ENCODE results near the gene ARL4D. TPM values are rescaled to one million over a fixed set of nuclear protein-coding genes. Genes with fewer than 3 reads are reported as not detected.

ARL4D gene
- total and polyA plus RNA-seq, 4 donors: 10.3 to 37.8 (median 16.4) TPM

GRCh38 chr17:43437756-43438155 lies 39.0 kb downstream of the ARL4D start:
- DNase-seq (no peak), ATAC-seq (ENCODE audit: insufficient read depth, low FRiP score) (no peak)
- Histone ChIP-seq H3K4me3 (no peak overlapping the region), H3K36me3 (ENCODE audit: control insufficient read depth in 4 of 4, insufficient read depth in 4 of 4, low read length in 4 of 4) (no peaks in the 10 kb centered on the region), H3K9ac (ENCODE audit: insufficient read depth in 1 of 2, low read length in 2 of 2) (no peak overlapping the region), H3K27ac (ENCODE audit: low read depth in 1 of 2, low read length in 1 of 2) (no peak overlapping the region), H3K4me1 (ENCODE audit: control insufficient read depth in 5 of 5, insufficient read depth in 5 of 5, low read length in 5 of 5) (peaks cover 0 to 7% (median 0%) of the 10 kb centered on the region in 5 donors), H3K9me3 (ENCODE audit: control insufficient read depth in 4 of 4, insufficient read depth in 3 of 4, low read length in 3 of 4) (no peaks in the 10 kb centered on the region), H3K27me3 (ENCODE audit: control insufficient read depth in 3 of 3, insufficient read depth in 3 of 3, low read length in 2 of 3) (no peaks in the 10 kb centered on the region)
- TF ChIP-seq CTCF (IDR thresholded peaks at IDR 0.05; ENCODE audit: control extremely low read depth, extremely low read depth): no peak
- 60 to 81% methylated on average over 1 of the region's 1 CpG for WGBS, 2 donors

- H3K9ac ChIP-seq (ENCODE audit: insufficient read depth in 1 of 2, low read length in 2 of 2): no peak overlapping the region
- H3K4me1 ChIP-seq (ENCODE audit: control insufficient read depth in 5 of 5, insufficient read depth in 5 of 5, low read length in 5 of 5): peaks cover 0 to 7% (median 0%) of the 10 kb centered on the region in 5 donors
- no peak overlapping the region for H3K27ac ChIP-seq (ENCODE audit: low read depth in 1 of 2, low read length in 1 of 2)
- H3K9me3 ChIP-seq (ENCODE audit: control insufficient read depth in 4 of 4, insufficient read depth in 3 of 4, low read length in 3 of 4): no peaks in the 10 kb centered on the region
- no peaks in the 10 kb centered on the region for H3K27me3 ChIP-seq (ENCODE audit: control insufficient read depth in 3 of 3, insufficient read depth in 3 of 3, low read length in 2 of 3)
- no peaks in the 10 kb centered on the region for H3K36me3 ChIP-seq (ENCODE audit: control insufficient read depth in 4 of 4, insufficient read depth in 4 of 4, low read length in 4 of 4)
- ATAC-seq (ENCODE audit: insufficient read depth, low FRiP score): no peak
- H3K4me3 ChIP-seq: no peak overlapping the region
- no peak for DNase-seq
- 81 to 87% methylated on average over 5 of the region's 5 CpGs for WGBS, 2 donors
- no peak for TF ChIP-seq CTCF (IDR thresholded peaks at IDR 0.05; ENCODE audit: control extremely low read depth, extremely low read depth)
These were observed 39.8 kb downstream of the ARL4D start for GRCh38 chr17:43438626-43439025.

- DNase-seq (peak; percentile 23 to 77 (median 50)), ATAC-seq (ENCODE audit: insufficient read depth, low FRiP score) (no peak)
- Histone ChIP-seq H3K4me1 (ENCODE audit: control insufficient read depth in 5 of 5, insufficient read depth in 5 of 5, low read length in 5 of 5) (peaks cover 0 to 7% (median 0%) of the 10 kb centered on the region in 5 donors), H3K4me3 (no peak overlapping the region), H3K9me3 (ENCODE audit: control insufficient read depth in 4 of 4, insufficient read depth in 3 of 4, low read length in 3 of 4) (no peaks in the 10 kb centered on the region), H3K36me3 (ENCODE audit: control insufficient read depth in 4 of 4, insufficient read depth in 4 of 4, low read length in 4 of 4) (no peaks in the 10 kb centered on the region), H3K27ac (ENCODE audit: low read depth in 1 of 2, low read length in 1 of 2) (no peak overlapping the region), H3K27me3 (ENCODE audit: control insufficient read depth in 3 of 3, insufficient read depth in 3 of 3, low read length in 2 of 3) (no peaks in the 10 kb centered on the region), H3K9ac (ENCODE audit: insufficient read depth in 1 of 2, low read length in 2 of 2) (no peak overlapping the region)
- 86 to 90% methylated on average over 1 of the region's 1 CpG for WGBS, 2 donors
- TF ChIP-seq CTCF (IDR thresholded peaks at IDR 0.05; ENCODE audit: control extremely low read depth, extremely low read depth): no peak
These were observed 40.2 kb downstream of the ARL4D start for GRCh38 chr17:43439041-43439440.

- TF ChIP-seq CTCF (IDR thresholded peaks at IDR 0.05; ENCODE audit: control extremely low read depth, extremely low read depth): no peak
These were observed 43.9 kb downstream of the ARL4D start for GRCh38 chr17:43442711-43443110.

More at GRCh38 chr17:43442711-43443110, 43.9 kb downstream of the ARL4D start:
- DNase-seq: no peak
- Histone ChIP-seq H3K4me1 (ENCODE audit: control insufficient read depth in 5 of 5, insufficient read depth in 5 of 5, low read length in 5 of 5) (peaks cover 0 to 7% (median 0%) of the 10 kb centered on the region in 5 donors), H3K27me3 (ENCODE audit: control insufficient read depth in 3 of 3, insufficient read depth in 3 of 3, low read length in 2 of 3) (no peaks in the 10 kb centered on the region), H3K27ac (ENCODE audit: low read depth in 1 of 2, low read length in 1 of 2) (no peak overlapping the region), H3K36me3 (ENCODE audit: control insufficient read depth in 4 of 4, insufficient read depth in 4 of 4, low read length in 4 of 4) (no peaks in the 10 kb centered on the region), H3K4me3 (no peak overlapping the region), H3K9ac (ENCODE audit: insufficient read depth in 1 of 2, low read length in 2 of 2) (no peak overlapping the region), H3K9me3 (ENCODE audit: control insufficient read depth in 4 of 4, insufficient read depth in 3 of 4, low read length in 3 of 4) (no peaks in the 10 kb centered on the region)
- ATAC-seq (ENCODE audit: insufficient read depth, low FRiP score): peak; percentile 41
- WGBS, 2 donors: 63 to 97% methylated on average over 2 of the region's 2 CpGs

Measured in lung (tissue), 12 donors.